GM18867 (cell line): ENCODE measurements around the gene COL18A1.

ENCODE experiments used
- ATAC-seq: cut with Tn5 transposase; IDR thresholded peaks from one replicate; pipeline ENCODE4 v1.9.1; 2021; ENCODE audit warnings: mild to moderate bottlenecking, moderate library complexity; ENCODE audit not compliant: unreplicated experiment

COL18A1 gene

DNA sequence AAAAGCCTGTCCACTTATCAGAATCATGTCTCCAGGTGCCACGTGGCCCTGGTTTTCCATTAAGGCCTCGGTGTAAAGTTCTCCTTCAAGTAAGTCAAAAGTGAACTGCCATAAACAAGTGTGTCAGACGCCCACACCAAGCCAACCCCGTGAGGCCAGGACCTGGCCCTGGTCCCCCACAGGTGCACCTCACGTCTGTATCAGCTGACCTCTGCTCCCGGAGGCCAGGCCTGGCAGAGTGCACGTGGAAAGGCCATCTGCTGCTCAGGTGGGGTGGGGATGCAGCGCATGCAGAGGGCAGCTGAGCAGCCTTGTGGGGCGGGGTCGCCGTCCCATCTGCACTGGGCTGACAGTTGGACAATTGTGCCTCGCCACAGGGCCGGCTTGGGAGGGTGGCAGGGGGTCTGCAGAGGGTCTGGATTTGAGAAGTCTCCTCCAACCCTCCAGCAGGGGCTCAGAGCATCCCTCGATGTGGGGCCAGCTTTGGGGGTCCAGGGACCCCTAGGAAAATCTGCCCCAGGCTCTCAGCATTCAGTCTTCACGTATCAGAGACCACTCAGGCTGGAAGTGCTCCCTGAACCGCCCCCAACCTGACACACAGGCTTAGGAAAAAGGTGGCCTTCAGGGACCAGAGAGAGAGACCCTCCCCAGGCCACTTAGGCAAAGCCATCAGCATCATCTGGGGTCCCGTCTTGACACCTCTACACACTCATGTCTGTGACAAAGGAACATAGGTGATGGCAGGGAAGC, 134.3 kb downstream of the COL18A1 start:
- ATAC-seq, result no peak

DNA sequence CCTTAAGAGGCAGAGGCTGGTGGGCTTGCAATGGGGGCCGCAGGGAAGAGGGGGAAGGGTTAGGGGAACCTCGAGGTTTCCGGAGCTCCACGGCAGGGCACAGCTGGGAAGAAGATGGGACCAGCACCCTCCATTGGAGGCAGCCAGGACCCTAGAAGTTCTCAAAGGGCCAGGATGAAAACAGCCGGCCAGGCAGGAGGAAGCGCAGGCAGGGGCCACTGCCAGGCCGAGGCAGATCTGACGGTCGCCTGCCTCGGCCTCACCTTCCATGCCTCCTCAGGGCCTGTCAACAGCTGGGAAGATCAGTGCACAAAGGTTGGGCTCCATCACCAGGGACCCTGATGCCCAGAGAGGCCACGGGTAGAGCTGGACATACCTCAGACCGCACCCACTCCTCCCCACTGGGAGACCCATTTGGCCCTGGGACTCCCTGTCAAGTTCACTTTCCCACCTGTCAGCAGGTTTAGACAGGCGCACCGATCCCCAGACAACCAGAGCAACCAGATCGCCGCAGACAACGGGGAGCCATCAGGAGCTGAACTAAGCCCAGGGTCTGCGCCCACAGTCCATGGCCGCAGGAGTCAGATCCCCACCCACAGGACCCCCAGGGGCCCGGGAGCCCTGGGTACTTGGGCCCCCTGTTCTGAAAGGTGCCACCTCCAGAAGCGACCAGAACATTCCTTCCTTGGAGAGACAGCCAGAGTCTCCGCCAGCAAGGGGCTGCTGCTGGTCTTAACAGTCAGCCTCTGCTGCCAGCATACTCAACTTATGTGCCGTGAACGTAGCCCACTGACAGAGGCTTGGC, 135.0 kb downstream of the COL18A1 start:
- no peak for ATAC-seq

DNA sequence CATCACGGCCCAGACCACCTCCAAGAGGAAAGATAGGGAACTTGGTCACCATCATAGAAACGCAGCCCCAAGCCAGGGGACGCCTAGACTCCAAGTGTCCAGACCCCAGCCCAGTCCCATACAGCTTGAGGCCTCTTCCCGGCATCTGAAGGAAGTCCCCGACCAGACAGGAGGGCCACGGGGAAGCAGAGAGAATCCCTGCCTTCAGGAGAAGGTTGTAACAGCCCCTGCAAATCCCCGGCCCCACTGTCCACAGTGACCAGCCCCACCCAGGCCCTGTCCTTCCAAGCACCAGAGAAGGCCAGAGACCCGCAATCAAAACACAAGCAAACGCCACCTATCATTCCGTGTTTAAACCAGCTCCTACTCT, 135.6 kb downstream of the COL18A1 start:
- ATAC-seq, result no peak

DNA sequence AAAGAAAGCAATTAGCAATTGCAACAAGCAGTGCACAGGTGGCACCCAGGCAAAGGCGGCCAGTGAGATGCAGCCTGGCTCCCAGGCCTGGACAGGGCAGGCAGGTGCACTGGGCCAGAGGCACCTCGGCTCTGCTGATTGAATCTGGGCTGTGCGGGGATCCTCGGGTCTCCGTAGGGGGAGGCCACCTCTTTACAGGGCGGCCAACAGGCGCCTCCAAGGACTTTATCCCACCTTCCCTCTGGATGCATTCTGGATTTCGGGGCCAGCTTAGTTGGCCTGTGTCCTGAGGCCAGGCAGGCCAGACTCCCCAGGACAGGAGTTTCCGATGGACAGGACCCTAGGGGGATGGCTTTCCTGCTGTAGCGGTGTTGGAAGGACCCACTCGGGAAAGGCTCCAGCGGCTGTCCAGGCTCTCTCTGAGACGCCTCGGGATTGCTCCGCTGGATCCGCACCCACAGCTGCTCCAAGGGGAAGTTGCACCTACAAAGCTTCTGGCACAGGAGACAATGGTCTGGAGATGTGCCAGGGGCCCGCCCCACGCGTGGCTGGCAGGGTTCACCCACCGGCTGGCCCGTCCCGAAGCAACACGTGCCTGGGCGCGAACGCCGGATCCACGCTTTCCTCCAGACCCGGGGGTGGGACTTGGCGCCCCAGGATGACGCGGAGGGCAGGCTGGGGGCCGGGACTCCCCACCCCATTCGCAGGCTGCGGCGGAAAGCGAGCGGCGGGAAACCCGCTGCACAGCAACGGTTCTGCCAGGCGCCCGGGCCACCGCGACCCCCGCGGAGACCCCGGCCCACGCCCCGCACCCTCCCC, 136.5 kb downstream of the COL18A1 start:
- ATAC-seq, result no peak

DNA sequence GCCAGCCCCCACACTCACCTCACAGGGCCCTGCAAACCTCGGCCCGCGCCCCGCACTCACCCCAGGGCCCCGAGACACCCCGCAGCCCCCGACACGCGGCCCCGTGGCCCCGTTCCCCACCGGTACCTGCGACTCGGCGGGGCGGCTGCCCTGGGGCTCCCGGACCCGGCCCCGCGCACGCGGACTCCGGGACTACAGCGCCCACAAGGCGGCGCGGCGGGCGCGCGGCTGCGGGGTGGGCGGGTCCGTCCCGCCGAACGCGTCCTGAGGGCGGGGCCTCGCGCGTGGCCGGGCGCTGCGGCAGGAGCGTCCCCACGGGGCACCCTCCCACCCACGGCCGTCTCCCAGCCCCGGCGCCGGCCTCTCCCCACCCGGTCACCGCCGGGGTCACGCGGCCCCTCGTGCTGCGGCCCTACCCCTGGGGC, 137.3 kb downstream of the COL18A1 start, which contains the start of gene SLC19A1:
SLC19A1 (minus strand) TSS at position 199 of the 425 bp plus-strand sequence. CDS start 4,481 bp downstream, outside the sequence.
- peak; percentile 69 for ATAC-seq

DNA sequence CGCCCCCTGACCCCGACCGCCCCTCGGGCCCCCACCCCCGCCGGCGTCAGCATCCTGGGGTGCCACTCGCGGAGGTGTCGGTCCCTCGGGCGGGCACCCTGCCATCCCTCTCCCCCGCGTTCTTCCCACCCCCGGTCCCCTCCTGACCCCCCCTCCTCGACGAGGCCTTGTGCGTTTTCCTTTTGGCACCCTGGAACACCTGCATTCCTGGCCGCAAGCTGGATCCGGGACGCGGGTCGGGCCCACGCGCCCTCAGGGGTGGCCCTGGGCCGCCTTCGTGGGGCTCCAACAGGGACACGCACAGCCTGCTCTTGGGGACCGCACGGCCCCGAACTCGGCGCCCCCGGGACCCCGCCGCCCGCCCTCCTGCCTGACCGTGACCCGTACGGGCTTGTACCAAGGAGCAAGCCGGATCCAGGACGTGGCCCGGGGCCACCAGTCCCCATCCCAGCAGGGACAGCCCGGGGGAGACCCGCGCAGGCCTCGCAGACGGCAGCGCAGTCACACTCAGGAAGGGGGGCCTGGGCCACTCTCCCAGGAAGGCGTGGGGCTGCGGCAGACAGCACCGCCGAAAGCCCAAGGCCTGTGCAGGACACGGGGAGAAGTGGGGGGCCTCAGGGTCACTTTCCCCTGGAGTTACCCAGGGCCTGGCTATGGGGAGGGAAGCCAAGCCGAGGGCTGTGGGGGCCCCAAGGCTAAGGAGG, 137.9 kb downstream of the COL18A1 start:
- no peak for ATAC-seq

DNA sequence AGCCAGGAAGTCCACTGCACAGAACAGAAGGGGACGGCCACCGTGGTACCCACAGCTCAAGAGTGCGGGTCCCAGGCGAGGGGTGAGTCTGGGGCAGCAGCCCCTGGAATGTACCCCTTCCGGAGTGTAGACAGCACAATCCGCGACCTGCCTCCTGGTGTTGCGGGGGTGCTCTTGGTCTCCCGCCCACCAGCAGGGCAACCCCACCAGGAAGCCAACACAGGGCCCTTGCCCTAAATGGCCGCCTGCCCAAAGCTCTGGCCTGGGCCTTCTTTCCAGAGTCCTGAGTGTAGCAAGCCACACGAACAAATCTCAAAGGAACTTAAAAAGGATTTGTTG, 138.4 kb downstream of the COL18A1 start:
- ATAC-seq, result no peak

DNA sequence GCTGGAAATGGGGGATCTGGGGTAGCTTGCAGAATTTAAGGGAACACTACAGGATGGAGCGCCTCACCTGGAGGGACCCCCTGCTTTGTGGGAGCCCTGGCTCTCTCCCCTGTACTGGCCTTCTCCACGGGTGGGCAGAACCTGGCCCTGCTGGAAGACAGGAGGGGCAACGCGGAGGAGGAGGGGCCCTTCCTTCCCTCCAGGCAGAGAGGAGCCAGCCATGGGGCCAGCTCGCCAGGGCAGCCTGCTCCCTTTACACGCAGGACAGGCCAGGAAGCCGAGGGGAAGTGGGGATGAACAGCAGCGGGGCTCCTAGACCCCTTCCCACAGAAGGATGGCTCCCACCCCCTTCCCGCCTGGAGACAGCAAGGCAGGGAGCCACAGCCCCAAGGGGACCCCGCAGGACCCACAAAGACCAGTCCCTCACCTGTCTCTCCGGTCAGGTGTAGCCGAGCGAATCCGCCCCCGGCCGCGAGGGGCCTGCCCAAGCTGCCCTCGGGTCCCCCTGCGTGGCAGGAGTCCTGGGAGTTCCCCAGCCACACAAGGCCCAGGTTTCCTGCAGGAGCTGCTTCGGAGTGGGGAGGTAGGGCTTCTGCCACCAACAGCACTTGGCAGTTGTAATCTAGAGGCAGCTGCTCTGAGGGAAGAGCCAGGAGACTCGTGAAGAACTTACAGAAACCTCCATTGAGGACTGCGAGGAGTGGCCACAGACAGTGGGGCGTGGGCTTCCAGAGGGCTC, 138.9 kb downstream of the COL18A1 start:
- ATAC-seq, result no peak

DNA sequence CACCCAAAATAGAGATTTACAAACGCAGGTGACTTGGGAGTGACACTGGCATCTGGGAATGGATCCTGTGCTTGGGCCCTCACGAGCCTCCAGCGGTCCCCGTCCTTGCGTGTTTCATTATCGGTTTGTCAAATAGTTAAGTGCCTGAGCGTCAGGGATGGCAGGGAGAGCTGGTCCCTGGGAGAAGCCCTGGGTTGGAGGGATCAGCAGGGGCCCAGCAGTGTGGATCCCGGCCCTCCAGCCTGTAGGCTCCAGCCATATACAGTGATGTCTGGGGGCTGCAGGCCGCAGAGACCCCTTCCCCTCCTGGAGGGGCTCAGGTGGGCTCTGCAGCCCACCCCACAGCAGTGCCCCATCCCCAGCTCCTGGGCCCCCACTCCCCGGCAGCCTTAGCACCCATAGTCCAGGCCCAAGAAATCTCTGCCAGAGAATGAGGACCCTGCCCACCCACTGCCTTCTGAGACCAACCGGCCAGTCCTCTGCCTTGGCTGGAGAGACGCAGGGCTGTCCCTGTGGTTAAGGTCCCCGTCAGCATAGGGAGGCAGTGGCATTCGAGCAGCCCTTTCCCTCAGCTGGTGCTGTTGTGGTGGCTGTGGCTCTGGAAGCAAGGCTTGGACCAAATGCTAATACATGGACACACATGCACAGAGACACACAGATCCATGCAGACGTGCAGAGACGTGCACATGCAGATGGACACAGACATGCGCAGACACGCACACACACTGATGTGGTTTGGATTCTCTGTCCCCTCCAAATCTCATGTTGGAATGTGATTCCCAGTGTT, 139.7 kb downstream of the COL18A1 start:
- ATAC-seq, result no peak

DNA sequence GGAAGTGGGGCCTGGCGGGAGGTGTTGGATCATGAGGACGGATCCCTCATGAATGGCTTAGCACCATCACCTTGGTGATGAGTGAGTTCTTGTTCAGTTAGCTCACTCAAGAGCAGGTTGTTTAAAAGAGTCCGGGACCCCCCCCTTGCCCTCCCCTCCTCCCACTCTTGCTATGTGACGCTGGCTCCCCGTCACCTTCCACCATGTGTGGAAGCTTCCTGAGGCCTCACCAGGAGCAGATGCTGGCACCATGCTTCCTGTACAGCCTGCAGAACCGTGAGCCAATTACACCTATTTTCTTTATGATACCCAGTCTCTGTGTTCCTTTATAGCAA, 140.2 kb downstream of the COL18A1 start:
- ATAC-seq, result no peak

DNA sequence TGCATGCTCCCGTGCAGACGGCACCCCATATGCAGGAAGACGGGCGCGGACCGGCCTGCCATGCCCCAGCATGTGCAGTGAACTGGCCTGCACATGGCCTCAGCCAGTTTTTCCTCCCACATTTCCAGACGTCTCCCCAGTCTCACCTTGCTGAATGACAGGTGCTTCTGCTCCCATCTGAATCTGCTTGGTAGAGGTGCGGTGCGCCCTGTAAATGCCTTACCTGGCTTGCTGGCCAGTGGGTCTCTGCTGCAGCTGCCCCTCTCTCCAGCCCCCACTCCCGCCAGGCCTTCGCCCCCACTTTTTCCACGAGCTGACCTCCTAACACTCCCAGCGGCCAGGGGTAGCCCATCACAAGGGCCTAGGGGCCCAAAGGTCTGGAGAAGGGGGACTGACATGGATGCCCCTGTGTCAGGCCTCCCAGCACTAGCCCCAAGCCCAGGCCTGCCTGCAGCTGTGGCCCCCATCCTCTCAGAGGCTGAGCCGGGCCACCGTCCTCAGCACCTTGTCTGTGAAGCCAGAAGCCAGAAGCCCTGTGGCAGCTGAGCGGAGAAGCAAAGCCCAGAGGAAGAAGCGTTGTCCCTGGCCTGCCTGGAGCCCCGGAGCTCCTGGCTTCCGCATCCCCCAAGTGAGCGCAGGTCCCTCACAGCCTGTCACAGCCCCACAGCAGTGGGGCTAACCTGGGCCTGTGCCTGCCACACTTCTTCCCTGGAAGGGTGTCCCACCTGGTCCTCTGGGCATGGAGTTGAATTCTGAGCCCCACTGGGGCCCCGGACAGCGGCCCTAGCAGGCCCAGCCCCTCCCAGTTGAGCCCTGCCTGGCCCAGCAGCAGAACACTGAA, 140.9 kb downstream of the COL18A1 start:
- ATAC-seq, result no peak

DNA sequence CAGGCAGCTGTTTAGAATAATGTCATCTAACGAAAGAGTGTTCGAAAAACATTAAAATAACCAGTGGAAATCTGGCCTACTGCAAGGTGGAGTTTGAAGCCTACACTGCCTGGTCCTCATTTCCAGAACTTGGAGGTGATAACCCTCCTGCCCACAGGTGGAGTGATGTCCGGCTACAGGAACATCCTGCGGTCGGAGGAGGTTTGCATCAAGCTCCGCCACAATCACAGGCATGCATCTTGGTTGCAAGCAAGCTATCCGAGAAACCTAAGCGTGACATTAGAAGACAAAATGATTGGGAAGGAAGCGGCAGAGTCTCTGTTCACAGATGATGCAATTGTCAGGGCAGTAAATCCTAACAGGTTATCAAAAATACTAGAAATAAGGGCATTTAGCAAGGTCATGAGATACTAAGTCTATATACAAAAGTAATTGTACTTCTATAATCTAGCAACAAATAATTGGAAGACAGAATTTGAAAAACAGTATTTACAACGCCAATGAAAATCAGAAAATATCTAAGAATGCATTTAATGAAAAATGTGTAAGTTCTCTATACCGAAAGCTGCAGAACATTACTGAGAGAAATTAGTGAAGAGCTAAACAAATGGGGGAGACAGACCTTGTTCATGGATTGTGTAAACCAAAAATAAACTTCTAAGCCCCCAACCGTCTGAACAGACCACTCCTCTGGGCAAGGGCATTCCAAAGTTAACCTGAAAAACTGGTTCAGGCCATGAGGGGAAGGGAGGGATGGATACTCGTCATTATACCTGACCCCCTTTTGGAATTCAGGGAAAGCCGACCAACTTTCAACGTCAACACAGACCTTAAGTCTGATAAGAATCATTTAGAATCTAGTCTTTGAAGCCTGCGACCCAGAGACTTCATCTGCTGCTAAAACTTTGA, 141.9 kb downstream of the COL18A1 start:
- no peak for ATAC-seq

DNA sequence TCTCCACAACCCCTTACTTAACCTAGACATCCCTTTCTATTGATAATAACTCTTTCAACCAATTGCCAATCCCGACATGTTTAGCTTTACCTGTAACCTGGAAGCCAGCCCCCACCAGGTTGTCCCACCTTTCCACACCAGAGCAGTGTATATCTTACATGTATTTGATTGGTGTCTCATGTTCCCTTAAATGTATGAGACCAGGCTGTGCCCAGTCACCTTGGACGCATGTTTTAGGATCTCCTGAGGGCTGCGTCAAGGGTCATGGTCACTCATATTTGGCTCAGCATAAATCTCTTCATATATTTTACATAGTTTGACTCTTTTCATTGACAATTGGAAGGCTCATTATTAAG, 142.6 kb downstream of the COL18A1 start:
- no peak for ATAC-seq

DNA sequence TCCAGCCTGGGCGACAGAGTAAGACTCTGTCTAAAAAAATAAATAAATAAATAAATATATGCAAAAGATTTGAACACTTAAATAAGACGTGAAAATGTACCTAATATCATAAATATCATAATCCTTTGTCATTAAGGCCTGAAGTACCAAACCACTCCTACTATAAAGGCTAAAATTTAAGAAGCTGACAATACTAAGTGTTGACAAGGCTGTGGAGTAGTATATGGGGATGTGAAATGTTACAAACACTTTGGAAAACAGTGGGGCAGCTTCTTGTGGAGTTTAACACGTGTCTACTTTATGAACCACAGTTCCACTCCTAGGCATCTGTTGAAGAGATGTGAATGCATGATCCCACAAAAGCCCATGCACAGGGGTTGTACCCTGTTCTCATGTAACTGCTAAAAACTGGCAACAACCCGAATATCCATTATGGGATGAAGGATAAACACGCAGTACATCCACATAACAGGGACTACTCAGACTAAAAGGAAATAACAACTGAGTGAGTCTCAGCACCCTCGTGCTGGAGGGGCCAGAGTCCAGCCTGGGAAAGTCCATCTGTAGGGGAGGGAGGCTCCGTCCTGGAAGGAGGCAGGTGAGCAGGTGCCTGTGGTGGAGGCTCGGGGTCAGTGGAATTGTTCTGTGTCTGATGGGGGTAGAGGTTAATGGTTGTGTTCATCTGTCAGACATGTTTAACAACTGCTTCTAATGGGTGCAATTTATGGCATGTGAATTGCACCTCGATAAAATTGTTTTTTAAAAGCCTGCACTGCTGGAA, 143.9 kb downstream of the COL18A1 start:
- no peak for ATAC-seq

DNA sequence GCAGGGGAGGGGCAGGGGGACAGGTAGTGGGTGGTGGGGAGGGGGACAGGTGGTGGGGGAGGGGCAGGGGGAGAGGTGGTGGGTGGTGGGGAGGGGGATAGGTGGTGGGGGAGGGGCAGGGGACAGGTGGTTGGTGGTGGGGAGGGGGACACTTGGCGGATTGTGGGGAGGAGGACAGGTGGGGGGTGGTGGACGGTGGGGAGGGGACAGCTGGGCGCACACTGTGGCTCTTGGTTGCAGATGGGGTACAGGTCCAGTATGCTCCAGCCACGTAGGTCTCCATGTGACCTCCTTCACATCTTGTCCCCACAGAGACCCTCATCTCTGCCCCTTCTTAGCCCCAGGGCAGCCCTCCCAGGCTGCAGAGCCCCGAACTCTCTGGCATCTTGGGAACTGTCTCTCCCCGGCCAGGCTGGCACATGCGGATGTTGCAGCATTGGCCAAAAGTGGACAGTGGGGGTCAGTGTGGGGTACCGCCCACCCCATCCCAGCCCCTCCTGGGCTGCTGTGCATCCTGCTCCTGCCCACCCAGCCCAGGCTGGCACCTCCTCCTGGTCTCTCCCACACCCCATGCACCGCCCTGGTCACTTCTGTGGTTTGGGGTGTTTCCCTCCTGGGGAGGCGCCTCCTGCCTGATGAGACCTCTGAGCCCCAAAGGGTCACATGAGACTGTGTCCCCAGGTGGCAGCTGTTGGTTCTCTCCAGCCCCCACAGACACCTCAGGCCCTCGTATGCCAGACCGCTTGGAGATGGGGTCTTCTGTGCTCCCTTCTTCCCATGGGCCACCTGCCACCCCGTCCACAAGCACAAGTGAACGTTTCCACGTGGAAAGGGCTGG, 144.9 kb downstream of the COL18A1 start:
- ATAC-seq, result no peak
